K562 (cell line): ENCODE results near the gene GHR.

Experiments
- NFYB ChIP-seq: IDR thresholded peaks from 2 replicates; pipeline ENCODE4 v1.6.1; 2011; ENCODE audit warnings: mild to moderate bottlenecking, moderate library complexity; ENCODE audit not compliant: insufficient read length; ENCODE audit errors: extremely low read depth
- POLR2A ChIP-seq: fragments of 450-650 bp; conservative IDR thresholded peaks from 2 replicates; pipeline ENCODE4 v1.6.1; 2016
- ZKSCAN1 ChIP-seq: fragments of 150-350 bp; IDR thresholded peaks from 2 replicates; pipeline ENCODE4 v1.6.1; 2016; ENCODE audit warnings: low read depth, low read length
- TF ChIP-seq, protein P1 (sequence below): fragments of 450-650 bp; IDR thresholded peaks from 2 replicates; pipeline ENCODE4 v1.6.1; 2016; ENCODE audit warnings: mild to moderate bottlenecking, moderate library complexity

DNA sequence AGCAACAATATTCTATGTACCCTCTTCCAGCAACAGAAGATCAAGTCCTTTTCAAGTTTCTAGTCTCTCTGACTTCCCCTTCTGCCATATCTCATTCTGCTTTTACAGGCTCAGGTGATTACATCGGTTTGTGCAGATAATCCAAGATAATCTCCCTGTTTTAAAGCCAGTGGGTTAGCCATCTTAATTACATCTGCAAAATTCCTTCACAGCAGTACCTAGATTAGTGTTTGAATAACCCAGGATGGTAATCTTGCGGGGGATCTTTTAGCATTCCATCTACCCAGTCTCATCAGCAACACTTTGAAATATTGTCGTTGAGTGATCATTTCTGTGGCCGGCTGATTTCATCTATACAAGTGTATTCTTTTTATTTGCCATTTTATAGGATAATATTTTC is 130.2 kb downstream of the GHR start:
- TF ChIP-seq POLR2A (no peak), NFYB (no peak), ZKSCAN1 (no peak)
- TF ChIP-seq, protein P1, sequence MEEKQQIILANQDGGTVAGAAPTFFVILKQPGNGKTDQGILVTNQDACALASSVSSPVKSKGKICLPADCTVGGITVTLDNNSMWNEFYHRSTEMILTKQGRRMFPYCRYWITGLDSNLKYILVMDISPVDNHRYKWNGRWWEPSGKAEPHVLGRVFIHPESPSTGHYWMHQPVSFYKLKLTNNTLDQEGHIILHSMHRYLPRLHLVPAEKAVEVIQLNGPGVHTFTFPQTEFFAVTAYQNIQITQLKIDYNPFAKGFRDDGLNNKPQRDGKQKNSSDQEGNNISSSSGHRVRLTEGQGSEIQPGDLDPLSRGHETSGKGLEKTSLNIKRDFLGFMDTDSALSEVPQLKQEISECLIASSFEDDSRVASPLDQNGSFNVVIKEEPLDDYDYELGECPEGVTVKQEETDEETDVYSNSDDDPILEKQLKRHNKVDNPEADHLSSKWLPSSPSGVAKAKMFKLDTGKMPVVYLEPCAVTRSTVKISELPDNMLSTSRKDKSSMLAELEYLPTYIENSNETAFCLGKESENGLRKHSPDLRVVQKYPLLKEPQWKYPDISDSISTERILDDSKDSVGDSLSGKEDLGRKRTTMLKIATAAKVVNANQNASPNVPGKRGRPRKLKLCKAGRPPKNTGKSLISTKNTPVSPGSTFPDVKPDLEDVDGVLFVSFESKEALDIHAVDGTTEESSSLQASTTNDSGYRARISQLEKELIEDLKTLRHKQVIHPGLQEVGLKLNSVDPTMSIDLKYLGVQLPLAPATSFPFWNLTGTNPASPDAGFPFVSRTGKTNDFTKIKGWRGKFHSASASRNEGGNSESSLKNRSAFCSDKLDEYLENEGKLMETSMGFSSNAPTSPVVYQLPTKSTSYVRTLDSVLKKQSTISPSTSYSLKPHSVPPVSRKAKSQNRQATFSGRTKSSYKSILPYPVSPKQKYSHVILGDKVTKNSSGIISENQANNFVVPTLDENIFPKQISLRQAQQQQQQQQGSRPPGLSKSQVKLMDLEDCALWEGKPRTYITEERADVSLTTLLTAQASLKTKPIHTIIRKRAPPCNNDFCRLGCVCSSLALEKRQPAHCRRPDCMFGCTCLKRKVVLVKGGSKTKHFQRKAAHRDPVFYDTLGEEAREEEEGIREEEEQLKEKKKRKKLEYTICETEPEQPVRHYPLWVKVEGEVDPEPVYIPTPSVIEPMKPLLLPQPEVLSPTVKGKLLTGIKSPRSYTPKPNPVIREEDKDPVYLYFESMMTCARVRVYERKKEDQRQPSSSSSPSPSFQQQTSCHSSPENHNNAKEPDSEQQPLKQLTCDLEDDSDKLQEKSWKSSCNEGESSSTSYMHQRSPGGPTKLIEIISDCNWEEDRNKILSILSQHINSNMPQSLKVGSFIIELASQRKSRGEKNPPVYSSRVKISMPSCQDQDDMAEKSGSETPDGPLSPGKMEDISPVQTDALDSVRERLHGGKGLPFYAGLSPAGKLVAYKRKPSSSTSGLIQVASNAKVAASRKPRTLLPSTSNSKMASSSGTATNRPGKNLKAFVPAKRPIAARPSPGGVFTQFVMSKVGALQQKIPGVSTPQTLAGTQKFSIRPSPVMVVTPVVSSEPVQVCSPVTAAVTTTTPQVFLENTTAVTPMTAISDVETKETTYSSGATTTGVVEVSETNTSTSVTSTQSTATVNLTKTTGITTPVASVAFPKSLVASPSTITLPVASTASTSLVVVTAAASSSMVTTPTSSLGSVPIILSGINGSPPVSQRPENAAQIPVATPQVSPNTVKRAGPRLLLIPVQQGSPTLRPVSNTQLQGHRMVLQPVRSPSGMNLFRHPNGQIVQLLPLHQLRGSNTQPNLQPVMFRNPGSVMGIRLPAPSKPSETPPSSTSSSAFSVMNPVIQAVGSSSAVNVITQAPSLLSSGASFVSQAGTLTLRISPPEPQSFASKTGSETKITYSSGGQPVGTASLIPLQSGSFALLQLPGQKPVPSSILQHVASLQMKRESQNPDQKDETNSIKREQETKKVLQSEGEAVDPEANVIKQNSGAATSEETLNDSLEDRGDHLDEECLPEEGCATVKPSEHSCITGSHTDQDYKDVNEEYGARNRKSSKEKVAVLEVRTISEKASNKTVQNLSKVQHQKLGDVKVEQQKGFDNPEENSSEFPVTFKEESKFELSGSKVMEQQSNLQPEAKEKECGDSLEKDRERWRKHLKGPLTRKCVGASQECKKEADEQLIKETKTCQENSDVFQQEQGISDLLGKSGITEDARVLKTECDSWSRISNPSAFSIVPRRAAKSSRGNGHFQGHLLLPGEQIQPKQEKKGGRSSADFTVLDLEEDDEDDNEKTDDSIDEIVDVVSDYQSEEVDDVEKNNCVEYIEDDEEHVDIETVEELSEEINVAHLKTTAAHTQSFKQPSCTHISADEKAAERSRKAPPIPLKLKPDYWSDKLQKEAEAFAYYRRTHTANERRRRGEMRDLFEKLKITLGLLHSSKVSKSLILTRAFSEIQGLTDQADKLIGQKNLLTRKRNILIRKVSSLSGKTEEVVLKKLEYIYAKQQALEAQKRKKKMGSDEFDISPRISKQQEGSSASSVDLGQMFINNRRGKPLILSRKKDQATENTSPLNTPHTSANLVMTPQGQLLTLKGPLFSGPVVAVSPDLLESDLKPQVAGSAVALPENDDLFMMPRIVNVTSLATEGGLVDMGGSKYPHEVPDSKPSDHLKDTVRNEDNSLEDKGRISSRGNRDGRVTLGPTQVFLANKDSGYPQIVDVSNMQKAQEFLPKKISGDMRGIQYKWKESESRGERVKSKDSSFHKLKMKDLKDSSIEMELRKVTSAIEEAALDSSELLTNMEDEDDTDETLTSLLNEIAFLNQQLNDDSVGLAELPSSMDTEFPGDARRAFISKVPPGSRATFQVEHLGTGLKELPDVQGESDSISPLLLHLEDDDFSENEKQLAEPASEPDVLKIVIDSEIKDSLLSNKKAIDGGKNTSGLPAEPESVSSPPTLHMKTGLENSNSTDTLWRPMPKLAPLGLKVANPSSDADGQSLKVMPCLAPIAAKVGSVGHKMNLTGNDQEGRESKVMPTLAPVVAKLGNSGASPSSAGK = no peak
